ENCODE measurements around the gene C12orf57.

Gene C12orf57

DNA sequence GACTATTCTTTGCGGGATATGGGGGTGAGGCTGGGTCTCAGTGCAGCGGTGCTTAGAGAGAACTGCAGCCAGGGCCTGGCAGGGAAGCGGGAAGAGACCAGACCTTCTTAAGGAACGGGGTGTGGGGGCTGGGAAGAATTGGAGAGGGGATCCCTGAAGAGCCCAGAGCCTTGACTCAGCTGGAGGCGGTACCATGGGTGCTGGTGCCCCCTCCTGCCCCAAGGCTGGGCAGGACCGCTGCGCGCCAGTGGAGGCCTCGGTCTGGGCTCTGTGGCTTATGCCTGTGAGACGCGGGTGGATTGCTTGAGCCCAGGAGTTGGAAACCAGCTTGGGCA is 1.5 kb upstream of the C12orf57 start:
- Histone ChIP-seq H3K27ac (ENCODE audit: low read length) (no peak overlapping the region), H3K36me3 (ENCODE audit: insufficient read depth, low read depth, low read length) (peaks cover 32% of the 10 kb centered on the region), H3K4me3 (ENCODE audit: low read length) (no peak overlapping the region), H3K27me3 (ENCODE audit: insufficient read depth, low read length) (no peaks in the 10 kb centered on the region), H3K9ac (ENCODE audit: low read depth, low read length) (peak overlapping the region; percentile 96; the same call in 1 of the 2 replicates), H3K9me3 (ENCODE audit: insufficient read depth, low read depth, low read length) (no peaks in the 10 kb centered on the region), H3K4me1 (ENCODE audit: insufficient read depth, low read length) (peaks cover 21% of the 10 kb centered on the region)

DNA sequence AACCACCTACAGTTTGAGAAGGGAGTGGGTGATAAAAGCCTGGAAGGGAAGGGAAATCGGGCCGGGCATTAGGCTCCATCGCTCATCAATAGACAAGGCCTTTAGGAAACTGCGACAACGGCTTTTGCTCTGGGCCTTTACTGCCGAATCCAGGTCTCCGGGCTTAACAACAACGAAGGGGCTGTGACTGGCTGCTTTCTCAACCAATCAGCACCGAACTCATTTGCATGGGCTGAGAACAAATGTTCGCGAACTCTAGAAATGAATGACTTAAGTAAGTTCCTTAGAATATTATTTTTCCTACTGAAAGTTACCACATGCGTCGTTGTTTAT is 467 bp upstream of the C12orf57 start:
- Histone ChIP-seq H3K9me3 (ENCODE audit: insufficient read depth, low read depth, low read length) (no peaks in the 10 kb centered on the region), H3K27ac (ENCODE audit: low read length) (peak overlapping the region; percentile 45), H3K27me3 (ENCODE audit: insufficient read depth, low read length) (no peaks in the 10 kb centered on the region), H3K9ac (ENCODE audit: low read depth, low read length) (peak overlapping the region; percentile 96), H3K4me1 (ENCODE audit: insufficient read depth, low read length) (peaks cover 18% of the 10 kb centered on the region), H3K4me3 (ENCODE audit: low read length) (peak overlapping the region; percentile 91; the same call in 1 of the 2 replicates), H3K36me3 (ENCODE audit: insufficient read depth, low read depth, low read length) (peaks cover 32% of the 10 kb centered on the region)

DNA sequence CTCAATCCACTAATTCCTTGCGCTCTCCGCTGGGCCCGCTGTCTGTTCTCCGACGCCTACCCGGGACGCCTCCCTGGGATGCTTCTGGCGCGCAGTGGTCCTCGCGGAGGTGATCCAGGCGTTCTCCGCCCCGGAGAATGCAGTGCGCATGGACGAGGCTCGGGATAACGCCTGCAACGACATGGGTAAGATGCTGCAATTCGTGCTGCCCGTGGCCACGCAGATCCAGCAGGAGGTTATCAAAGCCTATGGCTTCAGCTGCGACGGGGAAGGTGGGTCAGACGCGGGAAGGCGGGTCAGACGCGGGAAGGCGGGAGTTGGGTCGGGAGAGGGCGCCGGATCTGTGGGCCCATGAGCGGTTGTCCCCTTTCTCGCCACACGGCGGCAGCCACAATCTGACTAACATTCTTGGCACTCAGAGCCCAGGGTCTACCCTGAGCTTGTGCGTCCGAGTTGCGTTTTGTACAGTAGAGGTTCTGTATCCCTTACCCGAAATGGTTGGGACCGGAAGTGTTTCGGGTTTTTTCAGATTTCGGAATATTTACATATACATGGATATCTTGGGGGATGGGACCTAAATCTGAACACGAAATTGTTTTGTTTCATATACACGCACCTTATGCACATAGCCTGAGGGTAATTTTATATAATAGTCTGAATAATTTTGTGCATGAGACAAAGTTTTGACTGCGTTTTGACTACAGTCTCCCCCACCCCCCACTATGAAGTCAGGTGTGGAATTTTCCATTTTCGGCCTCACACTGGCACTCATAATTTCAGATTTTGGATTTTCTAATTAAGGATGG is 762 bp downstream of the C12orf57 start:
- Histone ChIP-seq H3K27ac (ENCODE audit: low read length) (peak overlapping the region; percentile 92), H3K9me3 (ENCODE audit: insufficient read depth, low read depth, low read length) (no peaks in the 10 kb centered on the region), H3K4me3 (ENCODE audit: low read length) (peak overlapping the region; percentile 91), H3K36me3 (ENCODE audit: insufficient read depth, low read depth, low read length) (peaks cover 20% of the 10 kb centered on the region), H3K9ac (ENCODE audit: low read depth, low read length) (peak overlapping the region; percentile 96), H3K4me1 (ENCODE audit: insufficient read depth, low read length) (peaks cover 17% of the 10 kb centered on the region), H3K27me3 (ENCODE audit: insufficient read depth, low read length) (no peaks in the 10 kb centered on the region)

DNA sequence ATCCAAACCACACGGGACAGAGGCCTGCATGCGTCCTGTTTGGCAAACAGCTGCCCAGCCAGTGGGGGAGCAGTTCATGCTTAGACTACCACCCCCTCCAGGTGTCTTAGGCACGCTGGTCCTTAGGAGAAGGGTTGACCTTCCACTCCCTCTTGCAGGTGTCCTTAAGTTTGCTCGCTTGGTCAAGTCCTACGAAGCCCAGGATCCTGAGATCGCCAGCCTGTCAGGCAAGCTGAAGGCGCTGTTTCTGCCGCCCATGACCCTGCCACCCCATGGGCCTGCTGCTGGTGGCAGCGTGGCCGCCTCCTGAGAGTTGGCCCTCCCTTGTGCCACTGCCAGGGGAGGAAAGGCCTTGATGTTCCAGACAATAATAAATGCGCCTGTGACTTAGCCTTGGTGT is 1.8 kb downstream of the C12orf57 start:
- Histone ChIP-seq H3K27ac (ENCODE audit: low read length) (no peak overlapping the region), H3K9ac (ENCODE audit: low read depth, low read length) (peak overlapping the region; percentile 71; the same call in 1 of the 2 replicates), H3K27me3 (ENCODE audit: insufficient read depth, low read length) (no peaks in the 10 kb centered on the region), H3K9me3 (ENCODE audit: insufficient read depth, low read depth, low read length) (no peaks in the 10 kb centered on the region), H3K4me1 (ENCODE audit: insufficient read depth, low read length) (peaks cover 17% of the 10 kb centered on the region), H3K4me3 (ENCODE audit: low read length) (peak overlapping the region; percentile 91), H3K36me3 (ENCODE audit: insufficient read depth, low read depth, low read length) (peaks cover 12% of the 10 kb centered on the region)

DNA sequence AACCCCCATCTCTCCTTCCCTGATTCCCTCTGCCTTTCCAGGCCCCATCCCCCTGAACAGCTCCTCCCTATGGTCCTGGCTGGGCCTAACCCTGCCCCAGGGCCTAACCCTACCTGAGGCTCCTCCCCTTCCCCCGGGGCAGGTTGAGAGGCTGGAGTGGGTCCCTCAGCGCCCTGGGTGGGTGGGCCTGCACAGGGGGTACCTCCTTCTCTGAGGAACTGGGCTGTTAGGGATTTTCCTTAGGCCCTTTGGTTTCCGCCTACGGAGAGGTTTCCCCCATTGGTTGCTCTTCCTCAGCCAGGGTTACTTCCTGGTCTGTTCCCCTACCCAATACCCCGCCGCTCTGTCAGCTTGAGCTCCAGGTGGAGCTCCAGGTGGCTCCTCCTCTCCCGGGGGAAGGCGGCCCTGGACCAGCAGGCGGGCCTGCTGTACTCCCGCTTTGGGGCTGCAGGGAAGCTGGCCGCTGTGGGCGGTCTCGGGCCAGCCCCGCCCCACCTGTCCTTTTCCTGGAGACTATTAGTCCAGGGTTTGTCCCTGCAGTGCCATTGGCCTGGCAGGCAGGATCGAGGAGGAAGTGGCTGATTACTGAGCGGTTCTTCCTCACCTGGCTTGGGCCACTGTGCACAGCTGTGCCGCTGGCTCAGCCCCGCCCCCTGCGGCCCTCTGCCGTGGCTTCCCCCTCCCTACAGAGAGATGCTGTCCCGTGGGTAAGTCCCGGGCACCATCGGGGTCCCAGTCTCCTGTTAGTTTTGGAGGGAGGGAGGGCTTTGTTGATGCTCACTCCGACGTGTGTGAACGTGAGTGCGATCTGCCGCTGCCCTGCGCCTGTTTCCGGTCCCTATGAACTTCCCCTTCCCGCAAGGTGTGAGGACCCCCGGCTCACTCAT is 2.5 kb downstream of the C12orf57 start:
- Histone ChIP-seq H3K27me3 (ENCODE audit: insufficient read depth, low read length) (no peaks in the 10 kb centered on the region), H3K9ac (ENCODE audit: low read depth, low read length) (peak overlapping the region; percentile 71; the same call in 1 of the 2 replicates), H3K9me3 (ENCODE audit: insufficient read depth, low read depth, low read length) (no peaks in the 10 kb centered on the region), H3K27ac (ENCODE audit: low read length) (peak overlapping the region; percentile 16), H3K4me3 (ENCODE audit: low read length) (peak overlapping the region; percentile 91), H3K4me1 (ENCODE audit: insufficient read depth, low read length) (peaks cover 17% of the 10 kb centered on the region), H3K36me3 (ENCODE audit: insufficient read depth, low read depth, low read length) (peaks cover 5% of the 10 kb centered on the region)

DNA sequence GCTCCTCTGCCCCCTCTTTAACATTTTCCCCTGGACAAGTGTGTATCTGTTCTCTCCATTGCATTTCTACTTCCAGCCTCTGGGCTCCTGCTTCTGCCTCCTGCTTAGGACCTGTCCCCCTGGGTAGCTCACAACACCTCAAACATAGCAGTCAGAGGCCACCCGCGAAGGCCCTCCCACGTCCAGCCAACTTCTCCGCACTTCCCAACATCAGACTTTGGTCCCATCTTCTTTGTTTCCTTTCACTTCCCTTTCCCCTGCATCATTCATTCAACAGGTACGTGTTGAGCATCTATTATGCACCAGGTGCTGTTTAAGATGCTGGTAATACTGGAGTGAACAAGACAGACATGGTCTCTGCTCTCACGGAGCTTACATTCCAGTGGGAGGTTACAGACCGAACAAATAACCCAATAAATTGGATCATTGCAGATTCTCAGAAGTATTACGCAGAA is 3.1 kb downstream of the C12orf57 start:
- H3K4me3 ChIP-seq (ENCODE audit: low read length): peak overlapping the region; percentile 91
- no peaks in the 10 kb centered on the region for H3K36me3 ChIP-seq (ENCODE audit: insufficient read depth, low read depth, low read length)
- H3K27ac ChIP-seq (ENCODE audit: low read length): peak overlapping the region; percentile 16
- no peaks in the 10 kb centered on the region for H3K27me3 ChIP-seq (ENCODE audit: insufficient read depth, low read length)
- H3K9ac ChIP-seq (ENCODE audit: low read depth, low read length): peak overlapping the region; percentile 71; the same call in 1 of the 2 replicates
- peaks cover 17% of the 10 kb centered on the region for H3K4me1 ChIP-seq (ENCODE audit: insufficient read depth, low read length)
- H3K9me3 ChIP-seq (ENCODE audit: insufficient read depth, low read depth, low read length): no peaks in the 10 kb centered on the region

DNA sequence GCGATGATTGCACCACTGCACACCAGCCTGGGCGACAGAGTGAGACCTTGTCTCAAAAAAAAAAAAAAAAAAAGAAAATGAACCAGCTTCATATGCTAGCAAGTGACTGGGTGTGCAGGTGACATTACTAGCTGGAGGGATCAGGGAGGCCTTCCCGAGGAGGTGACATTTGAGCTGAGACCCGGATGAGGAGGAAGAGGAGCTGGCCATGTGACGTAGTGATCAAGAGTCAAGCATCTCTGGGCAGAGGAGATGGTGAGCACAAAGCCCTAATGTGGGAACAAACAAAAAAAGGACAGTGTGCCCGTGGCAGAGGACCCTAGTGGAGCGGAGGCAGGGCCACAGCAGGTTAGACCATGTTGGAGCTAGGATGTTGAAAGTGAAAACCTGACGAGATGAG is 3.8 kb downstream of the C12orf57 start:
- Histone ChIP-seq H3K9me3 (ENCODE audit: insufficient read depth, low read depth, low read length) (no peaks in the 10 kb centered on the region), H3K4me1 (ENCODE audit: insufficient read depth, low read length) (peaks cover 17% of the 10 kb centered on the region), H3K27me3 (ENCODE audit: insufficient read depth, low read length) (no peaks in the 10 kb centered on the region), H3K4me3 (ENCODE audit: low read length) (no peak overlapping the region), H3K27ac (ENCODE audit: low read length) (no peak overlapping the region), H3K9ac (ENCODE audit: low read depth, low read length) (no peak overlapping the region), H3K36me3 (ENCODE audit: insufficient read depth, low read depth, low read length) (no peaks in the 10 kb centered on the region)

DNA sequence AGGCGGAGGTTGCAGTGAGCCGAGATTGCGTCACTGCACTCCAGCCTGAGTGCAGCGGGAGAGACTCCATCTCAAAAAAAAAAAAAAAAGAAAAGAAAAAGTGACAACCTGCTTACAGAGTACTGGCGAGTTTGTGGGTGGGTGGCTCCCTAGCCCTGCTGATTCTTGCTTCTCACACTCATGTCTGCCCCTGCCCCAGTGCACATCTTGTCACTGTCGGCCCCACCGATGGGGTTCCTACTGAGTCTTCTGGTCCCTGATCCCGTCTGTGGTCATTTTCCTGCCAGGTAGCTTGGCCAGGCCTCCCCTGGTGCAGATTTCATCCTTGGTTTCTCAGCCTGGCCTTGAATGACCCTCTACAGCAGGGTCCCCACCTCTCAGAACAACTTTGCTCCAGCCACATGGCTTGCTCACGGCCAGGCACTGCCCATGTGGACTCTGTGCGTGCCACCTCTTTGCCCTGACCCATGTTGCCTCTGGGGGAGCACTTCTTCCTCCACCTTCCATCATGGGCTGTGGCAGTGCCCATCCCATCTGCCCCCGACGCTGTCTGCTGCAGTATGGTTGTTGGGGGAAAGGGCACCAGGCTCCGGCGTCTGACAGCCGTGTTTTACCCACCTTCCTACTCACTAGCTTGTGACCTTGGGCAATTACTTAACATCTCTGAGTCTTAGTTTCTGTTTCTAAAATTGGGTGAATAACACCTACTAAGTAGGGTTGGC is 5.2 kb downstream of the C12orf57 start:
- H3K4me3 ChIP-seq (ENCODE audit: low read length): no peak overlapping the region
- no peak overlapping the region for H3K9ac ChIP-seq (ENCODE audit: low read depth, low read length)
- no peak overlapping the region for H3K27ac ChIP-seq (ENCODE audit: low read length)
- H3K9me3 ChIP-seq (ENCODE audit: insufficient read depth, low read depth, low read length): no peaks in the 10 kb centered on the region
- no peaks in the 10 kb centered on the region for H3K36me3 ChIP-seq (ENCODE audit: insufficient read depth, low read depth, low read length)
- H3K4me1 ChIP-seq (ENCODE audit: insufficient read depth, low read length): peaks cover 19% of the 10 kb centered on the region
- H3K27me3 ChIP-seq (ENCODE audit: insufficient read depth, low read length): no peaks in the 10 kb centered on the region

DNA sequence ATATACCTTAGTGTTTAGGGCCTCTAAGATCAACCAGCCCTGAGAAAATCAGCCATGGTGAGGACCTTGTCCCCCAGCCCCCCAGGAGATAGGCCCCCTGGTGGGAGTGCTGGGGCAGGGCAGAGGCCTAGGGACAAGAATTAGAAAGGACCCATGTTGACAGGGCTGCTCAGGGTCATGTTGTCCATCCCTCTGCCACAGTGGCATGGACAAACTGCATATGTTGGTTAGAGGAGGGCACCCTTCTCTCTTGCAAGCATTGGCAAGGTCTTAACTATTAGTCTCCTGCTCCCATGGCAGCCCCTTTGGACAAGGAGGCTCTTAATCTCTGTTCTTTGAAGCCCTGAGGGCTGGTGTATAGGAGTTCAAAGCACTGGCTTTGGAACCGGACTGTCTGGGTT is 6.6 kb downstream of the C12orf57 start:
- Histone ChIP-seq H3K4me3 (ENCODE audit: low read length) (no peak overlapping the region), H3K36me3 (ENCODE audit: insufficient read depth, low read depth, low read length) (no peaks in the 10 kb centered on the region), H3K9ac (ENCODE audit: low read depth, low read length) (no peak overlapping the region), H3K4me1 (ENCODE audit: insufficient read depth, low read length) (peaks cover 13% of the 10 kb centered on the region), H3K27ac (ENCODE audit: low read length) (no peak overlapping the region), H3K27me3 (ENCODE audit: insufficient read depth, low read length) (no peaks in the 10 kb centered on the region), H3K9me3 (ENCODE audit: insufficient read depth, low read depth, low read length) (no peaks in the 10 kb centered on the region)

DNA sequence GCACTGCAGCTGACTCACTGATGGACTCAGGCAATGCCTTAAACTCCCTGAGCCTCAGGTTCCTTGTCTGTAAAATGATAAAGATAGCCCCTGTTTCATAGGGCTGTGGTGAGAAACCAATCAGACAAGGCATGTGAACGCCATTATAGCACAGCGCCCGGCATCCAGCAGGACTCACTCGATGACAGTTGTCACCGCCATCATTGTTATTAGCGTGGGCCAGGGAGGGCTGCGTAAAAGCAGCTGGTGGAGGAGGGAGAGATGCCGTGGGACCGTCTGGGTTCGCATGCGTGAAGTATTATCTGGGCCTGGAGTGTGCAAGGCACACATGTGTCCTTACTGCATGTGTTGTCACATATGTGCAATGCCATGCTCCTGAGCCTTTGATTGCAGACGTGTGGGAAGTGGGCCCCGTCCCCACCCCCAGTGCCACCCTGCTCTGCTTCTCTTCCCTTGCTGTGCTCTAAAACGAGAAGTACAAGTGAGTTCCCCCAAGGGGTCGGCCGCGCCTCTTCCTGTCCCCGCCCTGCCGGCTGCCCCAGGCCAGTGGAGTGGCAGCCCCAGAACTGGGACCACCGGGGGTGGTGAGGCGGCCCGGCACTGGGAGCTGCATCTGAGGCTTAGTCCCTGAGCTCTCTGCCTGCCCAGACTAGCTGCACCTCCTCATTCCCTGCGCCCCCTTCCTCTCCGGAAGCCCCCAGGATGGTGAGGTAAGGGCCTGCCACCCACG is 7.2 kb downstream of the C12orf57 start, which contains the start of gene PTPN6:
PTPN6 (plus strand) TSS at position 546 of the 730 bp plus-strand sequence; CDS start at position 703, 157 bp downstream.
- Histone ChIP-seq H3K9ac (ENCODE audit: low read depth, low read length) (no peak within 1 kb of the TSS), H3K4me1 (ENCODE audit: insufficient read depth, low read length) (peaks cover 7% of the 10 kb centered on the region; the same call in 1 of the 2 replicates), H3K27me3 (ENCODE audit: insufficient read depth, low read length) (no peaks in the 10 kb centered on the region), H3K27ac (ENCODE audit: low read length) (no peak within 1 kb of the TSS), H3K36me3 (ENCODE audit: insufficient read depth, low read depth, low read length) (no peaks in the 10 kb centered on the region), H3K9me3 (ENCODE audit: insufficient read depth, low read depth, low read length) (no peaks in the 10 kb centered on the region), H3K4me3 (ENCODE audit: low read length) (no peak within 1 kb of the TSS)
